A549 (cell line): ENCODE data around the gene KARS1. TPM values are rescaled to one million over a fixed set of nuclear protein-coding genes. Genes with fewer than 3 reads are reported as not detected.
A peak's percentile ranks its signal among the peaks of the same experiment; 100 is the strongest.

Source experiments
- ATAC-seq, 2 experiments: fragments of 200-7000 bp in 1 of 2; fragments of >200 bp in 1 of 2; cut with Nextera tagmentation in 1 of 2; cut with Tn5 transposase in 1 of 2; 3 replicates each; pipeline versions ENCODE4 v1.8.0 to v1.9.1; 2018 to 2020; ENCODE audit warnings: mild to moderate bottlenecking in 1 of 2, moderate library complexity in 1 of 2
- CTCF ChIA-PET: fragments of 300-600 bp; sonication (Branson Sonifier 250); formaldehyde crosslinking; extraction: SDS; loops from one replicate; lab custom pipeline; 2021; ENCODE audit warnings: antibody characterized with exemption, inconsistent platforms; lab: Yijun Ruan, JAX
- POLR2A ChIA-PET: fragments of 350-600 bp; formaldehyde crosslinking; extraction: SDS; loops from one replicate; lab custom pipeline; 2021; ENCODE audit warnings: antibody characterized with exemption, inconsistent platforms; lab: Yijun Ruan, JAX
- DNase-seq, 2 experiments: peaks; one replicate each; pipeline versions ENCODE4 v3.0.0 to v3.0.0-alpha.2; 2011 to 2016; ENCODE audit warnings: low read depth in 1 of 2, low spot score in 1 of 2
- FAIRE-seq: peaks from 2 replicates; lab custom pipeline; 2011; peaks lifted over from hg19 to GRCh38; lab: Jason Lieb, UNC
- H3K27ac ChIP-seq, 2 experiments: fragments of >200 bp; sonication (Bioruptor Twin); formaldehyde crosslinking; 3 replicates each; pipeline ENCODE4 v1.5.1; 2016 to 2017
- H3K4me1 ChIP-seq: fragments of >200 bp; sonication (Bioruptor Twin); formaldehyde crosslinking; 3 replicates; pipeline ENCODE4 v1.6.1; 2016
- H3K4me2 ChIP-seq: fragments of >200 bp; sonication (Bioruptor Twin); formaldehyde crosslinking; 3 replicates; pipeline ENCODE4 v1.6.1; 2016
- H3K4me3 ChIP-seq: fragments of >200 bp; sonication (Bioruptor Twin); formaldehyde crosslinking; 3 replicates; pipeline ENCODE4 v1.5.1; 2016
- H3K9me3 ChIP-seq: fragments of >200 bp; sonication (Bioruptor Twin); formaldehyde crosslinking; 3 replicates; pipeline ENCODE4 v1.6.1; 2016
- CBX2 ChIP-seq: fragments of 200-600 bp; sonication (generic); IDR thresholded peaks from 2 replicates; pipeline ENCODE4 v1.6.1; 2016; ENCODE audit warnings: low read depth, mild to moderate bottlenecking, borderline replicate concordance
- CEBPB ChIP-seq, 2 experiments: fragments of >200 bp in 1 of 2; sonication (Bioruptor Twin) in 1 of 2; formaldehyde crosslinking in 1 of 2; IDR thresholded peaks; 2 replicates each; pipeline ENCODE4 v1.6.1; 2012 to 2016
- E2F6 ChIP-seq: IDR thresholded peaks from 2 replicates; pipeline ENCODE4 v1.6.1; 2012; ENCODE audit warnings: low read depth, borderline replicate concordance
- EP300 ChIP-seq, 2 experiments: fragments of >200 bp; sonication (Bioruptor Twin); formaldehyde crosslinking; IDR thresholded peaks; 2 replicates in 1 of 2; 3 replicates in 1 of 2; pipeline ENCODE4 v1.6.1; 2016 to 2017
- FOSL2 ChIP-seq, 2 experiments: fragments of 450-650 bp in 1 of 2; fragments of >200 bp in 1 of 2; sonication (Bioruptor Twin) in 1 of 2; formaldehyde crosslinking; IDR thresholded peaks; 2 replicates each; pipeline versions ENCODE4 v1.5.0 to v1.6.1; 2016 to 2020; ENCODE audit warnings: mild to moderate bottlenecking in 1 of 2, moderate library complexity in 1 of 2
- HES2 ChIP-seq: fragments of >200 bp; sonication (Bioruptor Twin); formaldehyde crosslinking; IDR thresholded peaks from 2 replicates; pipeline ENCODE4 v1.6.1; 2016
- HOXB5 ChIP-seq: fragments of 250-450 bp; sonication (Bioruptor Pico); IDR thresholded peaks from 2 replicates; pipeline ENCODE4 v1.5.0; 2020; ENCODE audit warnings: mild to moderate bottlenecking, moderate library complexity
- JUN ChIP-seq, 2 experiments: fragments of >200 bp; sonication (Bioruptor Twin); formaldehyde crosslinking; IDR thresholded peaks; 2 replicates in 1 of 2; 3 replicates in 1 of 2; pipeline ENCODE4 v1.6.1; 2016 to 2017
- MAZ ChIP-seq: fragments of 150-350 bp; IDR thresholded peaks from 2 replicates; pipeline ENCODE4 v1.6.1; 2014; ENCODE audit warnings: antibody characterized with exemption, low read depth, low read length, borderline replicate concordance
- MYC ChIP-seq: IDR thresholded peaks from 2 replicates; pipeline ENCODE4 v1.6.1; 2012; ENCODE audit warnings: mild to moderate bottlenecking, inconsistent platforms, low read length, improper control_type of control experiment, borderline replicate concordance
- NFE2L2 ChIP-seq: fragments of 150-350 bp; conservative IDR thresholded peaks from 2 replicates; pipeline ENCODE4 v1.6.1; 2014; ENCODE audit warnings: low read length
- PBX3 ChIP-seq: IDR thresholded peaks from 2 replicates; pipeline ENCODE4 v1.6.1; 2012
- PHF8 ChIP-seq: fragments of 200-600 bp; sonication (generic); IDR thresholded peaks from 2 replicates; pipeline ENCODE4 v1.6.1; 2016; ENCODE audit warnings: low read depth, mild to moderate bottlenecking, antibody characterized with exemption, moderate library complexity, borderline replicate concordance
- POLR2AphosphoS2 ChIP-seq: conservative IDR thresholded peaks from 2 replicates; pipeline ENCODE4 v1.6.1; 2012; ENCODE audit warnings: low read length, improper control_type of control experiment, inconsistent platforms
- REST ChIP-seq: fragments of 200-600 bp; sonication (generic); IDR thresholded peaks from 2 replicates; pipeline ENCODE4 v1.6.1; 2016; ENCODE audit warnings: antibody characterized with exemption, mild to moderate bottlenecking, moderate library complexity
- RFX5 ChIP-seq: fragments of 450-650 bp; IDR thresholded peaks from 2 replicates; pipeline ENCODE4 v1.7.1; 2014; ENCODE audit warnings: antibody characterized with exemption, mild to moderate bottlenecking, moderate library complexity
- RNF2 ChIP-seq: fragments of 200-600 bp; sonication (generic); IDR thresholded peaks from 2 replicates; pipeline ENCODE4 v1.6.1; 2016; ENCODE audit warnings: low read depth, mild to moderate bottlenecking, antibody characterized with exemption, moderate library complexity, borderline replicate concordance
- ZC3H11A ChIP-seq: fragments of 450-650 bp; IDR thresholded peaks from 2 replicates; pipeline ENCODE4 v1.6.1; 2014; ENCODE audit warnings: antibody characterized with exemption, mild to moderate bottlenecking
- ZSCAN20 ChIP-seq: fragments of 250-450 bp; sonication (Bioruptor Pico); IDR thresholded peaks from 2 replicates; pipeline ENCODE4 v1.8.0; 2022; ENCODE audit warnings: mild to moderate bottlenecking, moderate library complexity
- WGBS: methylation state at CpG from one replicate; pipeline ENCODE4 v1.1.6; 2017; ENCODE audit errors: missing lambda C conversion rate; 5-methylcytosine and 5-hydroxymethylcytosine counted together
- polyA plus RNA-seq, 4 experiments: library from polyadenylated mRNA; depleted of rRNA in 3 of 4; stranded (reverse); fragments of >200 nt; fragmentation: RNase III in 1 of 4; extraction: RNeasy Plus Mini Kit Qiagen cat#74134 plus additional on column Dnase treatment in 1 of 4; gene quantifications; 2 replicates in 3 of 4; 3 replicates in 1 of 4; pipeline ENCODE4 v1.2.3, GENCODE V29; 2011 to 2017

KARS1 gene
- polyA plus RNA-seq, 2 of the 4 experiments (the other 2 are of a cell fraction): 146 to 211 TPM

GRCh38 chr16:75627851-75628250 is 19.6 kb downstream of the KARS1 start (continued):
- no peak for TF ChIP-seq CBX2
- TF ChIP-seq PBX3: no peak
- TF ChIP-seq, all 56 proteins: peak for 0

- ChIA-PET POLR2A (interaction anchor here (1.3 kb wide), 1 partner anchor 21 kb away, joined by 3 read pairs; the partner anchor contains the start of genes KARS1 and TERF2IP), CTCF (no interaction called here)
Measured at GRCh38 chr16:75626806-75627205, 20.7 kb downstream of the KARS1 start.

GRCh38 chr16:75624921-75625334 is 22.5 kb downstream of the KARS1 start:
- no peak for ATAC-seq
- CTCF ChIA-PET: no interaction called here
- no peak for TF ChIP-seq RNF2
- peak; percentile 71 to 89 for TF ChIP-seq CEBPB (IDR thresholded peaks at IDR 0.05)
- no peak for TF ChIP-seq RFX5
- TF ChIP-seq ZSCAN20 (CRISPR knock-in tag): no peak
- TF ChIP-seq MAZ: no peak
- TF ChIP-seq POLR2AphosphoS2: no peak
- TF ChIP-seq FOSL2 (IDR thresholded peaks at IDR 0.05): 0 out of 2 replicates have a peak, but pooled peaks have one; percentile 36
- peak; percentile 68 for TF ChIP-seq FOSL2 (CRISPR knock-in tag; IDR thresholded peaks at IDR 0.05)
- TF ChIP-seq EP300 (IDR thresholded peaks at IDR 0.05): no peak
- no peak for TF ChIP-seq E2F6
- no peak for TF ChIP-seq HOXB5 (CRISPR knock-in tag)
- no peak for TF ChIP-seq REST
- TF ChIP-seq PHF8: no peak
- no peak for TF ChIP-seq NFE2L2
- no peaks in the 10 kb centered on the region for H3K9me3 ChIP-seq
- FAIRE-seq: no peak
- H3K4me3 ChIP-seq: no peak overlapping the region
- H3K4me2 ChIP-seq: no peak overlapping the region
- POLR2A ChIA-PET: no interaction called here
- peak; percentile 13 to 37 for DNase-seq
- 81% methylated on average over 4 of the region's 4 CpGs for WGBS
- no peak overlapping the region for H3K27ac ChIP-seq
- peaks cover 19% of the 10 kb centered on the region for H3K4me1 ChIP-seq

More at GRCh38 chr16:75626806-75627205, 20.7 kb downstream of the KARS1 start:
- FAIRE-seq (no peak), DNase-seq (no peak), ATAC-seq (no peak)
- H3K9me3 ChIP-seq: no peaks in the 10 kb centered on the region
- no peak overlapping the region for H3K27ac ChIP-seq
- no peak for TF ChIP-seq MYC
- no peak for TF ChIP-seq CBX2
- no peak for TF ChIP-seq HES2
- TF ChIP-seq ZC3H11A: no peak
- no peak for TF ChIP-seq JUN (IDR thresholded peaks at IDR 0.05)
- WGBS: 94% methylated on average over 4 of the region's 4 CpGs
- H3K4me1 ChIP-seq: peaks cover 10% of the 10 kb centered on the region
- no peak overlapping the region for H3K4me3 ChIP-seq
- H3K4me2 ChIP-seq: no peak overlapping the region
